Neuronal stem cell (in vitro differentiated cells): ENCODE measurements around the gene DOCK8.

Source experiments
- DNase-seq: peaks from one replicate; pipeline ENCODE4 v3.0.0-alpha.2; 2013; ENCODE audit warnings: low spot score
- H2AFZ ChIP-seq: one replicate; pipeline ENCODE4 v1.6.1; 2013; ENCODE audit warnings: mild to moderate bottlenecking, low read length, inconsistent platforms
- H2AK5ac ChIP-seq: 2 replicates; pipeline ENCODE4 v1.6.1; 2013; ENCODE audit warnings: low read depth, mild to moderate bottlenecking, inconsistent platforms, low read length, moderate library complexity, mixed read lengths
- H2BK120ac ChIP-seq: 2 replicates; pipeline ENCODE4 v1.6.1; 2013; ENCODE audit warnings: low read depth, mild to moderate bottlenecking, inconsistent platforms, low read length, moderate library complexity, mixed read lengths
- H2BK12ac ChIP-seq: one replicate; pipeline ENCODE4 v1.6.1; 2013; ENCODE audit warnings: low read length, inconsistent platforms
- H2BK15ac ChIP-seq: 2 replicates; pipeline ENCODE4 v1.6.1; 2013; ENCODE audit warnings: mild to moderate bottlenecking, low read length, inconsistent platforms, mixed read lengths
- H2BK5ac ChIP-seq: one replicate; pipeline ENCODE4 v1.6.1; 2013; ENCODE audit warnings: inconsistent platforms, mild to moderate bottlenecking, low read length, moderate library complexity
- H3K14ac ChIP-seq: one replicate; pipeline ENCODE4 v1.6.1; 2013; ENCODE audit warnings: low read length, inconsistent platforms
- H3K18ac ChIP-seq: 2 replicates; pipeline ENCODE4 v1.6.1; 2013; ENCODE audit warnings: low read length, inconsistent platforms
- H3K23ac ChIP-seq: 2 replicates; pipeline ENCODE4 v1.6.1; 2013; ENCODE audit warnings: low read depth, mild to moderate bottlenecking, mixed read lengths, low read length, inconsistent platforms; ENCODE audit not compliant: poor library complexity
- H3K27ac ChIP-seq: replicated peaks from 3 replicates; pipeline ENCODE4 v1.5.1; 2013; ENCODE audit warnings: low read length, inconsistent platforms
- H3K27me3 ChIP-seq, 3 experiments: 2 replicates each; pipeline ENCODE4 v1.6.1; 2013; ENCODE audit warnings: low read length in 3 of 3, mild to moderate bottlenecking in 2 of 3, inconsistent platforms in 1 of 3, low read depth in 1 of 3, mixed read lengths in 1 of 3, moderate library complexity in 1 of 3; ENCODE audit not compliant: control insufficient read depth in 3 of 3, insufficient read depth in 3 of 3
- H3K36me3 ChIP-seq, 2 donors: replicated peaks in 1 of 2; 2 replicates each; pipeline ENCODE4 v1.6.1; 2013; ENCODE audit warnings: low read length in 2 of 2; ENCODE audit not compliant: control insufficient read depth in 2 of 2, insufficient read depth in 2 of 2
- H3K4ac ChIP-seq: 2 replicates; pipeline ENCODE4 v1.6.1; 2013; ENCODE audit warnings: inconsistent platforms, mild to moderate bottlenecking, low read length, moderate library complexity
- H3K4me1 ChIP-seq, 2 donors: 1 replicate in 1 of 2; 2 replicates in 1 of 2; pipeline ENCODE4 v1.6.1; 2013; ENCODE audit warnings: low read length in 2 of 2, low read depth in 1 of 2; ENCODE audit not compliant: control insufficient read depth in 2 of 2, insufficient read depth in 1 of 2
- H3K4me2 ChIP-seq: one replicate; pipeline ENCODE4 v1.6.1; 2013; ENCODE audit warnings: mild to moderate bottlenecking, low read length, inconsistent platforms; ENCODE audit not compliant: insufficient read depth, poor library complexity, severe bottlenecking
- H3K4me3 ChIP-seq, 2 donors: 2 replicates each; pipeline ENCODE4 v1.5.1; 2013; ENCODE audit warnings: low read length in 2 of 2, mild to moderate bottlenecking in 2 of 2, inconsistent platforms in 1 of 2, moderate library complexity in 1 of 2
- H3K79me1 ChIP-seq: one replicate; pipeline ENCODE4 v1.6.1; 2013; ENCODE audit warnings: low read depth, mild to moderate bottlenecking, inconsistent platforms, low read length, moderate library complexity
- H3K9ac ChIP-seq: one replicate; pipeline ENCODE4 v1.6.1; 2013; ENCODE audit warnings: mild to moderate bottlenecking, low read depth, low read length, inconsistent platforms; ENCODE audit not compliant: poor library complexity
- H3K9me3 ChIP-seq, 2 donors: replicated peaks in 1 of 2; 2 replicates each; pipeline versions ENCODE3 to v1.6.1; 2013; ENCODE audit warnings: low read length in 2 of 2, mild to moderate bottlenecking in 2 of 2, inconsistent platforms in 1 of 2, low read depth in 1 of 2, mixed read lengths in 1 of 2, moderate library complexity in 1 of 2; ENCODE audit not compliant: control insufficient read depth in 2 of 2, insufficient read depth in 1 of 2
- H4K8ac ChIP-seq: one replicate; pipeline ENCODE4 v1.6.1; 2013; ENCODE audit warnings: low read depth, mild to moderate bottlenecking, inconsistent platforms, low read length, moderate library complexity
- H4K91ac ChIP-seq: one replicate; pipeline ENCODE4 v1.6.1; 2013; ENCODE audit warnings: low read length, low read depth, mild to moderate bottlenecking, inconsistent platforms; ENCODE audit not compliant: poor library complexity
- WGBS, 2 donors: extraction: QIAGEN DNeasy Blood & Tissue Kit; methylation state at CpG; one replicate each; pipeline ENCODE4 v1.1.7; 2013; ENCODE audit warnings: missing lambda C conversion rate in 2 of 2, mixed read lengths in 1 of 2; ENCODE audit not compliant: insufficient read length in 2 of 2, insufficient replicate concordance in 1 of 2; ENCODE audit errors: extremely low coverage in 2 of 2; 5-methylcytosine and 5-hydroxymethylcytosine counted together

DOCK8 gene

DNA sequence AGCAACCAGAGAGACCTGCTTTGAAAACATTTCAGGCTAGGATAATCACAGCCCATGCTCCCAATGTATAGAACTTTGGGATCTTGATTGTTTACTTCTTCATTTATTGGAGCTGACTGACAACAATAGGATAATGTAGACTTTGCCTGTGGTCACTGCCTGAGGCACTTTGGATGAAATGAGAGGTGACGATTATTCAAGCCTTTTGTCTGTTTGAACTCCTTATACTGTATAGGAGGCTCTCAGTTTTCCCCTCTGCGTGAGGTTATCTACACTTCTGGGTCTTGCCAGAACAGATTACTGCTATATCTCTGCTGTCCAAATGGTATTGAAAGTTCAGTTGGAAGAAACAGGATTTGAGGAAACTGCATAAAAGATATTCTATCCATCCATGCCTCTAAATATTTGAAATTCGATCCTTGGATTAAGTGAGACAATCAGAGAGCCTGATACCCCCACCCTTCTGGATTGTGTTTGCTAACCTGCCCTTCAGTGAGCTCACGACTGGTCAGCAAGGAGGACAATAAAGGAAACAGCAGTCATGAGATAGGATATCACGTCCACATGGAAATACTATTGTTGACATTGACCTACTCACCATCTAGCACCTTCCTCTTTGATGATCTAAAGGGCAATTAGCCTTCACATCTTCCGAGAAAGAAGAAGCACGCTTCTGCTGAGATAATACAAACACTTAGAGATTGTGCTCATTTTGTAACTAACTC, 98.1 kb downstream of the DOCK8 start:
- Histone ChIP-seq H3K36me3 (no peaks in the 10 kb centered on the region), H2AK5ac (no peak overlapping the region), H3K4me3 (no peak overlapping the region), H3K27ac (no peak overlapping the region), H2BK12ac (no peak overlapping the region), H2BK5ac (no peak overlapping the region), H3K4me1 (peaks cover 0 to 4% of the 10 kb centered on the region in 2 donors), H3K79me1 (no peaks in the 10 kb centered on the region), H3K9ac (no peak overlapping the region), H3K4me2 (no peak overlapping the region), H3K27me3 (no peaks in the 10 kb centered on the region), H2AFZ (no peak overlapping the region), H4K8ac (no peak overlapping the region), H3K23ac (no peak overlapping the region), H4K91ac (no peak overlapping the region), H3K14ac (no peak overlapping the region), H3K4ac (no peak overlapping the region), H3K9me3 (no peaks in the 10 kb centered on the region), H2BK120ac (no peak overlapping the region), H2BK15ac (no peak overlapping the region), H3K18ac (no peak overlapping the region)
- no peak for DNase-seq
- WGBS, 2 donors, result no CpG with 5 or more reads among the region's 7 CpGs

DNA sequence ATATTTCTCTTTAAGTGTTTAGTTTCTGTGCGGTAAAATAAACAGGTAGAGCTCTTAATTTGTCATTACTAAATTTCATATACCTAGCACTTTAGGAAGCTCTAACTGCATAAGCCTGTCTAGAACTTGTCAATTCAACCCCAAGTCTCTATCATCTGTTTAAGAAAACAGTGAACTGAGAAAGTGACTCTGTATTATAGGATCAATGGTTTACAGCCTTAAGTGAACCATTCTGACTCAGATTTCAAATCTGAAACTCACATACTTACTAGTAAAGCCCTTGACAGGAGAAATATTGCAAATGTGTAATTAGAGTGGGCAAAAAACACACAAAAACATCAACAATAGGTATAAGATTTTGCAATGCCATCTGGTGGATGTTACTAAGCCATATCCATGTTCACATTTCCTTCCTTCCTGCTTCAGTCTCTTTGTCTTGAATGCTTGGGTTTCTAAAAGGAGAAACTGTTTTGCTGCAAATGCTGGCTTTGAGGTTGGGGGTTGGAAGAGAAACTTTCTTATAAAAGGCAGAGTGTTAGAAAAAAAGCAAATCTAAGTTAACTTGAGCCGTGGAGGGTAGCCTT, 101.8 kb downstream of the DOCK8 start:
- Histone ChIP-seq H3K9ac (no peak overlapping the region), H3K23ac (no peak overlapping the region), H3K27me3 (no peaks in the 10 kb centered on the region), H2BK120ac (no peak overlapping the region), H3K18ac (no peak overlapping the region), H3K36me3 (no peaks in the 10 kb centered on the region), H3K4me2 (no peak overlapping the region), H2AFZ (no peak overlapping the region), H2AK5ac (no peak overlapping the region), H2BK15ac (no peak overlapping the region), H2BK12ac (no peak overlapping the region), H3K79me1 (no peaks in the 10 kb centered on the region), H3K4ac (no peak overlapping the region), H4K91ac (no peak overlapping the region), H3K4me3 (no peak overlapping the region), H3K27ac (no peak overlapping the region), H4K8ac (no peak overlapping the region), H3K4me1 (peaks cover 0 to 4% of the 10 kb centered on the region in 2 donors), H3K14ac (no peak overlapping the region), H2BK5ac (no peak overlapping the region), H3K9me3 (peaks cover 0 to 2% of the 10 kb centered on the region in 2 donors)
- WGBS, 2 donors, result no CpG with 5 or more reads among the region's 2 CpGs
- DNase-seq, result no peak

DNA sequence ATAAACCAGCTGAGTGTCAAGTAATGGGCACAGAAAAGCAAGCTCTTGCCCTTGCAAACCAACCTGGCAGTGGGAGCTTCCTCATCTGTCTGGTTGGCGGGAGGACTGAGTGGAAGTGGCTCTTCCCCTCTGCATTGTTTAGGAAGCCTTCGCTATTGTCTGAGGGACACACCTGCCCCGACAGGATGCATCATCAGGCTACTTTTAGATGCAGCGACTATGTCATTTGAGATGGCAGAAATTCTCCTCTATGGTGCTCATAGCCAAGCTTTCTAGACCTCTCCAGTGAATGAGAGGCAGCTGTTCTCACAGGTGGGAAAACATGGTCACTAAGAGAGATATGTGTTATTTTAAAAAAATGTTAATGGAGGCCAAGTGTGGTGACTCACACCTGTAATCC, 104.0 kb downstream of the DOCK8 start:
- Histone ChIP-seq H3K36me3 (no peaks in the 10 kb centered on the region), H3K79me1 (no peaks in the 10 kb centered on the region), H2AK5ac (no peak overlapping the region), H2BK15ac (no peak overlapping the region), H3K23ac (no peak overlapping the region), H4K91ac (no peak overlapping the region), H3K14ac (no peak overlapping the region), H4K8ac (no peak overlapping the region), H2BK120ac (no peak overlapping the region), H3K27me3 (no peaks in the 10 kb centered on the region), H3K18ac (no peak overlapping the region), H3K4me3 (no peak overlapping the region), H3K9ac (no peak overlapping the region), H2BK5ac (no peak overlapping the region), H3K4ac (no peak overlapping the region), H2BK12ac (no peak overlapping the region), H3K4me2 (no peak overlapping the region), H3K27ac (no peak overlapping the region), H3K9me3 (peaks cover 0 to 2% of the 10 kb centered on the region in 2 donors), H2AFZ (no peak overlapping the region), H3K4me1 (no peaks in the 10 kb centered on the region)
- WGBS, 2 donors, result no CpG with 5 or more reads among the region's 4 CpGs
- no peak for DNase-seq

DNA sequence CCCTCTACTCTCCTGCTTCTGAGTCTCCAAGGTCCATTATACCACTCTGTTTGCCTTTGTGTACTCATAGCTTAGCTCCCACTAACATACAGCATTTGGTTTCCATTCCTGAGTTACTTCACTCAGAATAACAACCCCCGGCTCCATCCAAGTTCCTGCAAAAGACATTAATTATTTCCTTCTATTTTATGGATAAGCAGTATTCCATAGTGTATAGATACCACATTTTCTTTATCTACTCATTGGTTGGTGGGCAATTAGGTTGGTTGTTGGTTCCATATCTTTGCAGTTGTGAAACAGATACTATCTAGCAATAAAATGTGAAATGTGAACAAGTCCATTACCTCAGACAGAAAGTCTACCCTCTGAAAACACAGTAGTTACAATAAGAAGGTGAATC, 110.3 kb downstream of the DOCK8 start:
- Histone ChIP-seq H4K91ac (no peak overlapping the region), H3K23ac (no peak overlapping the region)
- no CpG with 5 or more reads among the region's 1 CpG for WGBS, 2 donors

More for the DNA sequence above, 110.3 kb downstream of the DOCK8 start:
- no peak for DNase-seq
- H3K9me3 ChIP-seq, result no peaks in the 10 kb centered on the region
- H2BK12ac ChIP-seq, result no peak overlapping the region
- H3K27me3 ChIP-seq, result peaks cover 0 to 5% (median 0%) of the 10 kb centered on the region in 3 experiments
- no peaks in the 10 kb centered on the region for H3K36me3 ChIP-seq
- no peak overlapping the region for H3K4ac ChIP-seq
- H3K27ac ChIP-seq, result no peak overlapping the region
- H3K4me2 ChIP-seq, result no peak overlapping the region
- no peak overlapping the region for H3K9ac ChIP-seq
- H3K4me3 ChIP-seq, result no peak overlapping the region
- no peak overlapping the region for H2BK15ac ChIP-seq
- H2AFZ ChIP-seq, result no peak overlapping the region
- H3K4me1 ChIP-seq, result no peaks in the 10 kb centered on the region
- H2BK120ac ChIP-seq, result no peak overlapping the region
- no peak overlapping the region for H2BK5ac ChIP-seq
- H3K79me1 ChIP-seq, result no peaks in the 10 kb centered on the region
- H2AK5ac ChIP-seq, result no peak overlapping the region
- no peak overlapping the region for H4K8ac ChIP-seq
- no peak overlapping the region for H3K14ac ChIP-seq
- no peak overlapping the region for H3K18ac ChIP-seq
